Esophagus squamous epithelium (tissue), 4 donors: ENCODE results near the gene ROMO1.

Experiments
- POLR2A ChIP-seq, 4 donors: fragments of 450-650 bp; IDR thresholded peaks; one replicate each; pipeline ENCODE4 v1.6.1; 2017; ENCODE audit warnings: antibody characterized with exemption in 4 of 4, mild to moderate bottlenecking in 4 of 4, moderate library complexity in 3 of 4
- TF ChIP-seq, protein P1 (sequence below), 6 experiments: fragments of 450-650 bp in 4 of 6; fragments of 200-600 bp in 2 of 6; sonication (generic) in 2 of 6; IDR thresholded peaks; one replicate each; pipeline ENCODE4 v1.5.1; 2016 to 2019; ENCODE audit warnings: antibody characterized with exemption in 6 of 6, mild to moderate bottlenecking in 4 of 6, moderate library complexity in 4 of 6

DNA sequence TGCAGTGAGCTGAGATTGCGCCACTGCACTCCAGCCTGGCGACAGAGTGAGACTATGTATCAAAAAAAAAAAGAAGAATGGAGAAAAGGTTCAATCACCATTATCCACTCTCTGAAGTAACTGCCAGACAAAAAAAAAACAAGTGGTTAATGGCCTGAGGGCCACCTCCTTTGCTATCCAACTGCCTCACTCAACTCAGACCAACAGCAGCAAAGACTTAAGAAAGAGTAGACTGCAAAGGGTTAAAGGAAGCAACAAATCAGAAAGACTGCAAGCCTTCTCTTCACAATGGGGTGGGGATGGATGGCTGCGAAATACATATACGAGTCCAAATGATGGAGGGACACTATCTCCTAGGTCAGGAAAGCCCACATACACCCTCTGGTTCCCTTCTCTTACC lies 3.2 kb upstream of the ROMO1 start:
- TF ChIP-seq, protein P1, sequence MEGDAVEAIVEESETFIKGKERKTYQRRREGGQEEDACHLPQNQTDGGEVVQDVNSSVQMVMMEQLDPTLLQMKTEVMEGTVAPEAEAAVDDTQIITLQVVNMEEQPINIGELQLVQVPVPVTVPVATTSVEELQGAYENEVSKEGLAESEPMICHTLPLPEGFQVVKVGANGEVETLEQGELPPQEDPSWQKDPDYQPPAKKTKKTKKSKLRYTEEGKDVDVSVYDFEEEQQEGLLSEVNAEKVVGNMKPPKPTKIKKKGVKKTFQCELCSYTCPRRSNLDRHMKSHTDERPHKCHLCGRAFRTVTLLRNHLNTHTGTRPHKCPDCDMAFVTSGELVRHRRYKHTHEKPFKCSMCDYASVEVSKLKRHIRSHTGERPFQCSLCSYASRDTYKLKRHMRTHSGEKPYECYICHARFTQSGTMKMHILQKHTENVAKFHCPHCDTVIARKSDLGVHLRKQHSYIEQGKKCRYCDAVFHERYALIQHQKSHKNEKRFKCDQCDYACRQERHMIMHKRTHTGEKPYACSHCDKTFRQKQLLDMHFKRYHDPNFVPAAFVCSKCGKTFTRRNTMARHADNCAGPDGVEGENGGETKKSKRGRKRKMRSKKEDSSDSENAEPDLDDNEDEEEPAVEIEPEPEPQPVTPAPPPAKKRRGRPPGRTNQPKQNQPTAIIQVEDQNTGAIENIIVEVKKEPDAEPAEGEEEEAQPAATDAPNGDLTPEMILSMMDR (IDR thresholded peaks at IDR 0.05) = no peak
- no peak for TF ChIP-seq POLR2A (IDR thresholded peaks at IDR 0.05)
